Activated CD4-positive, alpha-beta T cell treated with anti-CD3 and anti-CD28 coated beads, Interleukin-2, amount 10 ng/mL, durations not matched to agents 7 days and 5 days (primary cell): ENCODE data around the gene SETD9. TPM values are rescaled to one million over a fixed set of nuclear protein-coding genes. Genes with fewer than 3 reads are reported as not detected.

Experiments used
- CTCF ChIA-PET: fragments of 350-600 bp; sonication (Branson Sonifier 250); formaldehyde crosslinking; loops from one replicate; lab custom pipeline; 2021; ENCODE audit warnings: antibody characterized with exemption; lab: Charles Lee
- POLR2A ChIA-PET: fragments of 350-600 bp; sonication (Branson Sonifier 250); formaldehyde crosslinking; loops from one replicate; lab custom pipeline; 2021; ENCODE audit warnings: antibody characterized with exemption; lab: Charles Lee
- DNase-seq: peaks from one replicate; pipeline ENCODE4 v3.0.0-alpha.2; 2020
- H3K27ac Mint-ChIP-seq: one replicate; pipeline ENCODE4 v1.8.0; 2021; ENCODE audit warnings: mild to moderate bottlenecking, moderate library complexity, mixed read lengths
- H3K27me3 Mint-ChIP-seq: one replicate; pipeline ENCODE4 v1.8.0; 2021; ENCODE audit warnings: mixed read lengths
- H3K36me3 Mint-ChIP-seq: one replicate; pipeline ENCODE4 v1.8.0; 2021; ENCODE audit warnings: low read depth, mixed read lengths
- H3K4me1 Mint-ChIP-seq: one replicate; pipeline ENCODE4 v1.8.0; 2021; ENCODE audit warnings: mixed read lengths
- H3K4me3 Mint-ChIP-seq: one replicate; pipeline ENCODE4 v1.8.0; 2021; ENCODE audit warnings: mild to moderate bottlenecking, moderate library complexity, mixed read lengths
- H3K9me3 Mint-ChIP-seq: one replicate; pipeline ENCODE4 v1.8.0; 2021; ENCODE audit warnings: mixed read lengths
- total RNA-seq, 2 experiments: library from RNA; stranded (reverse); gene quantifications; one replicate each; pipeline ENCODE4 v1.2.3, GENCODE V29; 2021

The SETD9 gene
- total RNA-seq, 2 experiments from 2014 or later: 4.0 to 5.1 TPM

DNA sequence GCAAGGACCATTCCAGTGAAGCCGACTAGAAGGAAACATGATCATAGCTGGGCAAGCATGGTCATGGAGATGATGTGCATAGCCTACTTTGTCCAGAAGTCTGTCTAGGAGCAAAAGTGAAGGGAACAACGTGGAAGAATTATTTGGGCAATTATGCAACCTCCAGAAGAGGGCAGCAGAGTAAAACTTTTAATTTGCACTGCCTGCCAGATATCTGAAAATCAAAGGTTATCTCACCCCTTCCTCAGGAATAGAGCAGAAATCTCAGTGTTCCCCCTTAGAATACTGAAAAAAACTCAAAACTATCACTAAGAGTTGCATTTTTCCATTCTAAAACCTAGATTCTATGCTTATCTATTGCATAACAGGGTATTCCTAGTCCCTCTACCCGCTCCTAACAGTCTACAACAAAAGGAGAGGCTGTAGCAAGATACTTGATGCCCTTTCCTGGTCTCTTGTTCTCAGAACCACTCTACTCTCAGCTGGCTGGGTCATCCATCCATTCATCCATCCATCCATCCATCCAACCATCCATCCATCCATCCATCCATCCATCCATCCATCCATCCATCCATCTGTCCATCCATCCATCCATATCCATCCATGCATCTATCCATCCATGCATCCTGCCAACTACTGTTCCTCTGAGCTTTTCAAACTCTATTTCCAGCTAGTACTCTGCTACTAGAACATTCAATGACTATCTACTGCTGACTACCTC, 8.4 kb upstream of the SETD9 start:
- CTCF ChIA-PET: interaction anchor here (1.0 to 2.0 kb wide), 8 partner anchors 10 to 636 kb away, joined by 3 to 7 read pairs (median 5); no protein-coding TSS in a partner anchor
- DNase-seq: peak; percentile 55
- Mint-ChIP-seq H3K9me3 (no peaks in the 10 kb centered on the region), H3K4me1 (no peaks in the 10 kb centered on the region), H3K4me3 (no peak overlapping the region), H3K27me3 (peaks cover 4% of the 10 kb centered on the region), H3K27ac (no peak overlapping the region), H3K36me3 (peaks cover 12% of the 10 kb centered on the region)
- POLR2A ChIA-PET: no interaction called here

DNA sequence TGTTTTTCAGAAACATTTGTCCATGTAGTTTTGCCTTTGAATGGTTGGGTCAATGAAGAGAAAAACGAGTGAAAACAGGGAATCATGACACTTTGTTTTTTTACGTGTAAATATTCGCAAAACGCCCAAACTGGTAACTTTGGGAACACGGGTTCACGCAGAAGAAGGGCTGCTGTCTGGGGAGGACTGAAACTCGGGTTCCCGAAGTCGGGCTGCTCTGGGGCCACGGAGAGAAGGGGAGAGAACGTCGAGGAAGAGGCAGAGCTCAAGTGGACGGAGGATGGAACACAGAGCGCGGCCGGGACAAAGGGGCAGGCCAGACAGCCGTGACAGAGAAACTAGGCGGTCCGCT, 478 bp upstream of the SETD9 start:
- Mint-ChIP-seq H3K27me3 (peaks cover 14% of the 10 kb centered on the region), H3K9me3 (no peaks in the 10 kb centered on the region), H3K4me1 (peaks cover 24% of the 10 kb centered on the region), H3K27ac (peak overlapping the region; percentile 89), H3K36me3 (no peaks in the 10 kb centered on the region), H3K4me3 (peak overlapping the region; percentile 83)
- ChIA-PET POLR2A (no interaction called here), CTCF (interaction anchor here (1.0 kb wide), 1 partner anchor 14 kb away, joined by 3 read pairs; no protein-coding TSS in a partner anchor)
- DNase-seq: no peak

DNA sequence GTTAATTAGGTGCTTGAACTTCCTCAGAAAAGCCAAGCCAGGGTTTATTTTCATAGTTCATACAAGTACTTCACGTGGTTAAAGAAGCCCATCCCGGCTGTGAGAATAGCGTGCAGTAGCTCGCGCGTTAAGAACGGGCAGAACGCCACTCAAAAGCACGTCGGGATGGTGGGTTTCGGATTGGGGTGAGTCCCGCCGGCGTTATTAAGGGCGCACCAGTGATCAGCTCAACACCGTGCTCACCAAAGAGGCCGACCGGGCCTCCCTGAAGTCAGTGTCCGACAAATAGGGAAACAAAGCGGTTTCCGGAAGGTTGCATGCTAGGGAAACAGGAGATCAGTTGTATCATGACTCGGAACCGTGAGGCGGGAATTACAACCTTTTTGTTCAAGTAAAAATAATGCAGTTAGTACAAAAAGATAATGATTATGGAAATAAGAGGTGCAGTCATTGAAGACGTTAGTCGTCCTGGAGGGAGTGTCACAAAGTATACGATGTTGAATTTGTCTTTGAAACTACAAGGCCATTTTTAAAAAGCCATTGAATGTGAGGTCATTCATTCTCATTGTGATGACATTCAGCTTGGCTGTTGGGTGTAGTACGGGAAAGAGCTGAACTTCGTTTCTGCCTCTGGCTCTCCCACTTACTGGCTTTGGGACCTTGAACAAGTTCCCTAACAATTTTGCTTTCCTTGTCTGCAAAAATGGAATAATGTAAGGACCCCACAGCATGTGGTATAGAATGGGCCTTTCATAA, 992 bp downstream of the SETD9 start:
- Mint-ChIP-seq H3K36me3 (no peaks in the 10 kb centered on the region), H3K9me3 (no peaks in the 10 kb centered on the region), H3K4me3 (peak overlapping the region; percentile 83), H3K4me1 (peaks cover 24% of the 10 kb centered on the region), H3K27ac (peak overlapping the region; percentile 86), H3K27me3 (peaks cover 14% of the 10 kb centered on the region)
- CTCF ChIA-PET: interaction anchor here (0.6 to 1.7 kb wide), 8 partner anchors 8 to 303 kb away, joined by 3 to 6 read pairs (median 3); no protein-coding TSS in a partner anchor
- DNase-seq: no peak
- POLR2A ChIA-PET: no interaction called here

DNA sequence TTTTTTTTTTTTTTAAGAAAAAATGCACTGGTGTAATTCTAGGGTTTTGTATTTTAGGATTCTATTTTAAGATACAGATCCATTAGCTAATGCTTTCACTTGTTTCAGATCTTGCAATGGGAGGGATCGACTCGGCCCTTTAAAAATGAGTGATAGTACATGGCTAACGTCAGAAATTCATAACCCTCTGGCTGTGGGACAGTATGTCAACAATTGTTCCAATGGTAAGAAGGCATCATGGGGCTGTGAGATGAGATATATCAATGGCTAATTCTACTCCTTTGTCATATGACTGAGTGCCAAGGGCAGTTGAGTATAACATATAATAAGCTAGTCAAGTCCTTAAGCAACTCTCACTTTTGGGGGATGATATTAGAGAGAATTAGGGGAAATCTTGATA, 4.4 kb downstream of the SETD9 start:
- Mint-ChIP-seq H3K36me3 (no peaks in the 10 kb centered on the region), H3K4me1 (peaks cover 25% of the 10 kb centered on the region), H3K4me3 (no peak overlapping the region), H3K27me3 (peaks cover 4% of the 10 kb centered on the region), H3K27ac (no peak overlapping the region), H3K9me3 (no peaks in the 10 kb centered on the region)
- ChIA-PET POLR2A (no interaction called here), CTCF (interaction anchor here (1.3 kb wide), 1 partner anchor 10 kb away, joined by 3 read pairs; no protein-coding TSS in a partner anchor)
- DNase-seq: no peak

- H3K9me3 Mint-ChIP-seq: no peaks in the 10 kb centered on the region
- ChIA-PET POLR2A (no interaction called here), CTCF (no interaction called here)
- peaks cover 20% of the 10 kb centered on the region for H3K4me1 Mint-ChIP-seq
- no peak for DNase-seq
- H3K36me3 Mint-ChIP-seq: no peaks in the 10 kb centered on the region
- no peak overlapping the region for H3K4me3 Mint-ChIP-seq
- H3K27me3 Mint-ChIP-seq: no peaks in the 10 kb centered on the region
- no peak overlapping the region for H3K27ac Mint-ChIP-seq
Observed at GRCh38 chr5:56914678-56915077, 5.3 kb downstream of the SETD9 start.

DNA sequence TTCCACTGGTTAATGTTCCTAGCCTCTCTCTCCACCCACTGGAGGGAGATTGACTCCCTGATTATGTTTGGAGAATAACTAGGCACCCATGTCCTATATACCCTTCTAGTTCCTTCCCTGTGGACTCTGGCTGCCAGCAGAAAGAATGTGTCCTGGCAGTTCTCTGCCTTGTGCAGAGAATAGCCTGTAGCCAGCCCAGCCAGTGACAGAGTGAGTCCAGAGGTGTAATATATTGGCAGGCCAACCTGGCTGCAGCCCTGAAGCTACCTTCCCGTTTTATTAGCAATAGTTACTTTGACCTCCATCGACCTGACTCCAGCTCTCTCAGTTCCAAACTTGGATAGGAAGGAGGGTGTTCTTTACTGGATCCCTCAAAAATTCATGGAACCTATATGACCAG, 8.1 kb downstream of the SETD9 start:
- Mint-ChIP-seq H3K27ac (no peak overlapping the region), H3K36me3 (peaks cover 12% of the 10 kb centered on the region), H3K9me3 (no peaks in the 10 kb centered on the region), H3K4me3 (no peak overlapping the region), H3K4me1 (peaks cover 7% of the 10 kb centered on the region), H3K27me3 (no peaks in the 10 kb centered on the region)
- CTCF ChIA-PET: interaction anchor here (0.7 to 2.0 kb wide), 4 partner anchors 10 to 79 kb away, joined by 3 to 7 read pairs (median 4); no protein-coding TSS in a partner anchor
- DNase-seq: no peak
- POLR2A ChIA-PET: no interaction called here

DNA sequence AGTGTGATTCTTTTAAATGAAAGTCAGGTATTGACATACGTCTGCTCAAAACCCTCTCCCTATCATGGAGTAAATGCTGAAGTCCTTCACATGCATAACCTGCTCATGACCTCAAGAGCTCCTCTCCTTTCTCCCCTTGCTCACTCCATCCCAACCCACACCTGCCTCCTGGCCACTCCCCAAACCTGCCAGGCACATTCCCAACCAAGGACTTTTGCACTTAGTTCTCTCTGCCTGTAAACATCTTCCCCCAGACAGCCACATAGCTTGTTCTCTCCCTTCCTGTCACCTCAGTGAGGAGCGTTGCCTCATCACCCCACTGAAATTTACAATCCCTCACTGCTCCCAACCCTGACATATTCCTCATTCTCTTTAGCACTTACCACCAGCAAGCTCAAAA, 8.7 kb downstream of the SETD9 start:
- CTCF ChIA-PET: interaction anchor here (0.9 to 2.0 kb wide), 4 partner anchors 7 to 78 kb away, joined by 3 to 7 read pairs (median 5); no protein-coding TSS in a partner anchor
- peaks cover 16% of the 10 kb centered on the region for H3K36me3 Mint-ChIP-seq
- no peak for DNase-seq
- H3K27me3 Mint-ChIP-seq: no peaks in the 10 kb centered on the region
- H3K27ac Mint-ChIP-seq: no peak overlapping the region
- H3K9me3 Mint-ChIP-seq: no peaks in the 10 kb centered on the region
- POLR2A ChIA-PET: no interaction called here
- peaks cover 7% of the 10 kb centered on the region for H3K4me1 Mint-ChIP-seq
- no peak overlapping the region for H3K4me3 Mint-ChIP-seq

GRCh38 chr5:56919942-56920662, 10.7 kb downstream of the SETD9 start:
- no peak overlapping the region for H3K27ac Mint-ChIP-seq
- POLR2A ChIA-PET: no interaction called here
- CTCF ChIA-PET: interaction anchor here (1.1 kb wide), 1 partner anchor 34 kb away, joined by 3 read pairs; no protein-coding TSS in a partner anchor
- DNase-seq: no peak
- no peaks in the 10 kb centered on the region for H3K9me3 Mint-ChIP-seq
- H3K36me3 Mint-ChIP-seq: peaks cover 32% of the 10 kb centered on the region
- H3K27me3 Mint-ChIP-seq: no peaks in the 10 kb centered on the region
- H3K4me1 Mint-ChIP-seq: peaks cover 7% of the 10 kb centered on the region
- H3K4me3 Mint-ChIP-seq: no peak overlapping the region

DNA sequence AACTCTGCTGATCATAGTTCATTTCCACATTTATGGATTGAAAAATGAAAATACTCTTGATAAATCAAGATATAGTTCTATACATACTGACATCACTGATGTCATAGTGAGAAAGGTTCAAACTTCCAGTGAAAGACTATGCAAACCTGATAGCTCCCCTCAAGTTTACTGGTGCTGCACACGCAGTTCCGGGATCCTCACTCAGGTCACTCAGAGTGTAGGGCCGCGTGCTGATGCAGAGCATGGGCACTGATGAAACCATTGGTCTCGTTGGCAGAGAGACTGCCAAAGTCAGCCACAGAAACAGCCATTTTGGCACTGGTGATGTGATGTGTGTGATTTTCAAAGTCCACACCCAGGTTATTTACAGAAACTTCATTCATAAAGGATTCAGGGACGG, 13.5 kb downstream of the SETD9 start:
- H3K4me3 Mint-ChIP-seq: no peak overlapping the region
- ChIA-PET CTCF (interaction anchor here (1.0 to 1.3 kb wide), 3 partner anchors 9 to 14 kb away, joined by 3 read pairs; partner anchors contain the start of gene SETD9), POLR2A (no interaction called here)
- DNase-seq: no peak
- H3K27me3 Mint-ChIP-seq: no peaks in the 10 kb centered on the region
- H3K36me3 Mint-ChIP-seq: peaks cover 46% of the 10 kb centered on the region
- H3K27ac Mint-ChIP-seq: no peak overlapping the region
- H3K4me1 Mint-ChIP-seq: peaks cover 7% of the 10 kb centered on the region
- no peaks in the 10 kb centered on the region for H3K9me3 Mint-ChIP-seq

DNA sequence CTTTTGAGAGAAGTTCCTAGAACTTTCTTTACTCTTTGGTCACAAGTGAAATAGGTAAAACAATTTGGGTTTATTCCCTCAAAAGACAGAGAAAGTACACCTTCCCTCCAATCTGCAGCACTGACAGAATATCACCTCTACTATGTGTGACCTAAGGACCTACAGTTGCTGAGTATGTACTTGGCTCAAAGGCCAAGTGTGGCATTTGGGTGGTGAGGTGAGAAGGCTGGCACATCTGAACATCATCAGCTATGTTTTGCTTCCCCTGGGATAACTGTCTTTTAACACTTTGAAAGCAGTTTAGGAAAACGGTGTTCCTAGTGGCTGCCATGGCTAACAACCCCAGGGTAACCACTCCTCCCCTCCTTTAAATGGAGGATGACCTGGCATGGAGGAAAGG, 24.9 kb downstream of the SETD9 start:
- POLR2A ChIA-PET: no interaction called here
- DNase-seq: no peak
- CTCF ChIA-PET: no interaction called here
- peaks cover 50% of the 10 kb centered on the region for H3K36me3 Mint-ChIP-seq
- H3K27me3 Mint-ChIP-seq: no peaks in the 10 kb centered on the region
- no peaks in the 10 kb centered on the region for H3K9me3 Mint-ChIP-seq
- no peaks in the 10 kb centered on the region for H3K4me1 Mint-ChIP-seq
- H3K27ac Mint-ChIP-seq: no peak overlapping the region
- H3K4me3 Mint-ChIP-seq: no peak overlapping the region

- ChIA-PET CTCF (no interaction called here), POLR2A (no interaction called here)
- Mint-ChIP-seq H3K27me3 (no peaks in the 10 kb centered on the region), H3K27ac (no peak overlapping the region), H3K4me3 (no peak overlapping the region), H3K36me3 (peaks cover 60% of the 10 kb centered on the region), H3K9me3 (no peaks in the 10 kb centered on the region), H3K4me1 (no peaks in the 10 kb centered on the region)
- DNase-seq: no peak
Observed at GRCh38 chr5:56938858-56939257, 29.5 kb downstream of the SETD9 start.

DNA sequence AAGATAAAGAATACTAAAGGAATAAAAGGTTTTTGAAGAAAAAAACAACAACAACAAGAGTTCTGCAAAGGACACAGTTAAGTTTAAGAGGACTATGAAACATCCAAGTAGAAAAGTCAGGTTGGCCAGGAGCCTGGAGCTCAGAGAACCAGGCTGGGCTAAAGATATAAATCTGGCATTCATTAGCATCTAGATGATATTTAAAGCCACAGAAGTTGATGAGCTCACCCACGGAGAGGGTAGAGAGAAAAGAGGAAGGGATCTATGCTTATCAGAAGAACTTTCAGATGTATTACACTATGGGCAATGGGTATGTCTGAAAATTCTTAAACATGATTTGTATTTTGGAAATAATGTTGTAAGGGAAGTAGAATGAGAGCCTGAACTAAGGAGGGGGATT, 32.6 kb downstream of the SETD9 start:
- no peaks in the 10 kb centered on the region for H3K9me3 Mint-ChIP-seq
- DNase-seq: no peak
- H3K4me3 Mint-ChIP-seq: no peak overlapping the region
- POLR2A ChIA-PET: no interaction called here
- peaks cover 48% of the 10 kb centered on the region for H3K36me3 Mint-ChIP-seq
- H3K4me1 Mint-ChIP-seq: no peaks in the 10 kb centered on the region
- H3K27me3 Mint-ChIP-seq: no peaks in the 10 kb centered on the region
- no peak overlapping the region for H3K27ac Mint-ChIP-seq
- CTCF ChIA-PET: interaction anchor here (1.0 kb wide), 1 partner anchor 9 kb away, joined by 4 read pairs; no protein-coding TSS in a partner anchor
